Upper lobe of left lung (tissue), 4 donors: Measurements from ENCODE around the gene OPCML.

Experiments used
- POLR2A ChIP-seq, 4 donors: fragments of 450-650 bp; IDR thresholded peaks; one replicate each; pipeline ENCODE4 v1.5.1; 2016 to 2017; ENCODE audit warnings: antibody characterized with exemption in 4 of 4, mild to moderate bottlenecking in 2 of 4
- TF ChIP-seq, protein P1 (sequence below), 6 experiments: fragments of 450-650 bp in 4 of 6; fragments of 200-600 bp in 2 of 6; sonication (generic) in 2 of 6; IDR thresholded peaks; one replicate each; pipeline ENCODE4 v1.5.1; 2016 to 2019; ENCODE audit warnings: antibody characterized with exemption in 6 of 6

- TF ChIP-seq, protein P1, sequence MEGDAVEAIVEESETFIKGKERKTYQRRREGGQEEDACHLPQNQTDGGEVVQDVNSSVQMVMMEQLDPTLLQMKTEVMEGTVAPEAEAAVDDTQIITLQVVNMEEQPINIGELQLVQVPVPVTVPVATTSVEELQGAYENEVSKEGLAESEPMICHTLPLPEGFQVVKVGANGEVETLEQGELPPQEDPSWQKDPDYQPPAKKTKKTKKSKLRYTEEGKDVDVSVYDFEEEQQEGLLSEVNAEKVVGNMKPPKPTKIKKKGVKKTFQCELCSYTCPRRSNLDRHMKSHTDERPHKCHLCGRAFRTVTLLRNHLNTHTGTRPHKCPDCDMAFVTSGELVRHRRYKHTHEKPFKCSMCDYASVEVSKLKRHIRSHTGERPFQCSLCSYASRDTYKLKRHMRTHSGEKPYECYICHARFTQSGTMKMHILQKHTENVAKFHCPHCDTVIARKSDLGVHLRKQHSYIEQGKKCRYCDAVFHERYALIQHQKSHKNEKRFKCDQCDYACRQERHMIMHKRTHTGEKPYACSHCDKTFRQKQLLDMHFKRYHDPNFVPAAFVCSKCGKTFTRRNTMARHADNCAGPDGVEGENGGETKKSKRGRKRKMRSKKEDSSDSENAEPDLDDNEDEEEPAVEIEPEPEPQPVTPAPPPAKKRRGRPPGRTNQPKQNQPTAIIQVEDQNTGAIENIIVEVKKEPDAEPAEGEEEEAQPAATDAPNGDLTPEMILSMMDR (IDR thresholded peaks at IDR 0.05), result no peak
- no peak for TF ChIP-seq POLR2A (IDR thresholded peaks at IDR 0.05)
Observed at GRCh38 chr11:132888226-132888625, 644.1 kb downstream of the OPCML start.
